H1 (cell line): ENCODE data around the gene ELOA. TPM values are rescaled to one million over a fixed set of nuclear protein-coding genes. Genes with fewer than 3 reads are reported as not detected.

Source experiments
- TBP ChIP-seq: IDR thresholded peaks from 2 replicates; pipeline ENCODE4 v1.6.1; 2011; ENCODE audit warnings: low read depth, low read length, improper control_type of control experiment
- polyA plus RNA-seq, 7 experiments: library from polyadenylated mRNA; depleted of rRNA in 3 of 7; stranded (reverse) in 5 of 7; unstranded in 2 of 7; fragments of >200 nt in 5 of 7; fragments of 200-250 nt in 2 of 7; gene quantifications; 1 replicate in 5 of 7; 2 replicates in 1 of 7; 4 replicates in 1 of 7; pipeline versions ENCODE4 v1.2.1 to v1.2.3, GENCODE V29; 2011 to 2013; ENCODE audit warnings: missing spikeins in 2 of 7, mixed read lengths in 2 of 7
- total RNA-seq: library from RNA; stranded (reverse); fragmentation: NEBNext Ultra II Directional; extraction: Animal tissue kit (Norgen Biotek cat#: 25700); gene quantifications from 2 replicates; pipeline ENCODE4 v1.2.1, GENCODE V29; 2021

ELOA gene
- total and polyA plus RNA-seq, 2 of the 8 experiments (the other 6 are each of a cell fraction or from before 2014, with no cell fraction given), result 15.7 to 61.1 TPM

GRCh38 chr1:23748016-23748415 lies 4.7 kb downstream of the ELOA start (continued):
- TF ChIP-seq TBP, result no peak
- TF ChIP-seq, all 59 proteins: peak for 0
